GM23338 (cell line): ENCODE measurements around the gene MICAL2. TPM values are rescaled to one million over a fixed set of nuclear protein-coding genes. Genes with fewer than 3 reads are reported as not detected.

Source experiments
- ATAC-seq: fragments of 200-7000 bp; cut with Tn5 transposase; 3 replicates; pipeline ENCODE4 v1.9.1; 2020
- DNase-seq: peaks from one replicate; pipeline ENCODE4 v3.0.0-alpha.2; 2015; ENCODE audit warnings: low spot score
- H2AFZ ChIP-seq: fragments of 200-600 bp; sonication (generic); 2 replicates; pipeline ENCODE4 v1.8.0; 2016; ENCODE audit warnings: antibody characterized with exemption, mild to moderate bottlenecking, moderate library complexity
- H3F3A ChIP-seq: fragments of 200-600 bp; sonication (generic); replicated peaks from 2 replicates; pipeline ENCODE4 v1.8.0; 2017; ENCODE audit warnings: antibody characterized with exemption, mixed run types, low read depth
- H3K27ac ChIP-seq: fragments of 200-600 bp; sonication (generic); 2 replicates; pipeline ENCODE4 v1.6.1; 2016; ENCODE audit warnings: low read depth
- H3K27me3 ChIP-seq: fragments of 200-600 bp; sonication (generic); 2 replicates; pipeline ENCODE4 v1.8.0; 2016; ENCODE audit warnings: mild to moderate bottlenecking, mixed run types, moderate library complexity; ENCODE audit not compliant: insufficient read depth
- H3K36me3 ChIP-seq: fragments of 200-600 bp; sonication (generic); 2 replicates; pipeline ENCODE4 v1.8.0; 2016; ENCODE audit warnings: mild to moderate bottlenecking; ENCODE audit not compliant: insufficient read depth
- H3K4me1 ChIP-seq: fragments of 200-600 bp; sonication (generic); 2 replicates; pipeline ENCODE4 v1.8.0; 2016; ENCODE audit warnings: mild to moderate bottlenecking, moderate library complexity; ENCODE audit not compliant: insufficient read depth
- H3K4me2 ChIP-seq: fragments of 200-600 bp; sonication (generic); 2 replicates; pipeline ENCODE4 v1.7.1; 2017; ENCODE audit warnings: mixed run types
- H3K4me3 ChIP-seq: fragments of 200-600 bp; sonication (generic); 2 replicates; pipeline ENCODE4 v1.6.1; 2016; ENCODE audit warnings: mixed run types
- H3K79me2 ChIP-seq: fragments of 200-600 bp; sonication (generic); replicated peaks from 2 replicates; pipeline ENCODE4 v1.8.0; 2017; ENCODE audit warnings: mild to moderate bottlenecking; ENCODE audit not compliant: insufficient read depth
- H3K9me2 ChIP-seq: fragments of 200-600 bp; sonication (generic); 2 replicates; pipeline ENCODE4 v1.8.0; 2017; ENCODE audit not compliant: insufficient read depth
- H4K20me1 ChIP-seq: fragments of 200-600 bp; sonication (generic); replicated peaks from 2 replicates; pipeline ENCODE4 v1.8.0; 2017; ENCODE audit warnings: mild to moderate bottlenecking; ENCODE audit not compliant: insufficient read depth
- H3K27ac Mint-ChIP-seq: 2 replicates; pipeline ENCODE4 v1.8.0; 2020; ENCODE audit warnings: inconsistent platforms, mild to moderate bottlenecking, moderate library complexity, mixed read lengths
- H3K27me3 Mint-ChIP-seq: 3 replicates; pipeline ENCODE4 v1.8.0; 2022; ENCODE audit warnings: low read depth, mild to moderate bottlenecking, moderate library complexity, mixed read lengths, inconsistent platforms; ENCODE audit not compliant: insufficient read depth, poor library complexity
- H3K36me3 Mint-ChIP-seq: 3 replicates; pipeline ENCODE4 v1.8.0; 2021; ENCODE audit warnings: low read depth, mild to moderate bottlenecking, inconsistent platforms, moderate library complexity, mixed read lengths
- H3K4me1 Mint-ChIP-seq: 3 replicates; pipeline ENCODE4 v1.8.0; 2020; ENCODE audit warnings: mild to moderate bottlenecking, inconsistent platforms, mixed read lengths
- H3K4me3 Mint-ChIP-seq: 3 replicates; pipeline ENCODE4 v1.8.0; 2021; ENCODE audit warnings: moderate library complexity, mild to moderate bottlenecking, inconsistent platforms, mixed read lengths
- H3K9me3 Mint-ChIP-seq: 3 replicates; pipeline ENCODE4 v1.8.0; 2020; ENCODE audit warnings: moderate library complexity, mild to moderate bottlenecking, inconsistent platforms, mixed read lengths
- CREB1 ChIP-seq: fragments of 250-450 bp; sonication (Bioruptor Pico); IDR thresholded peaks from 2 replicates; pipeline ENCODE4 v1.5.0; 2020; ENCODE audit warnings: low read depth, mild to moderate bottlenecking, moderate library complexity
- CTCF ChIP-seq, 2 experiments: fragments of 200-600 bp in 1 of 2; sonication (generic) in 1 of 2; conservative IDR thresholded peaks; 2 replicates each; pipeline versions ENCODE4 v1.5.1 to v1.6.1; 2016 to 2017; ENCODE audit warnings: antibody characterized with exemption in 2 of 2, low read depth in 2 of 2, mild to moderate bottlenecking in 2 of 2, moderate library complexity in 1 of 2
- EZH2 ChIP-seq: fragments of 200-600 bp; sonication (generic); IDR thresholded peaks from one replicate; pipeline ENCODE4 v1.8.0; 2017; ENCODE audit warnings: antibody characterized with exemption, mild to moderate bottlenecking, low read depth; ENCODE audit not compliant: unreplicated experiment
- EZH2phosphoT487 ChIP-seq: fragments of 200-600 bp; sonication (generic); IDR thresholded peaks from one replicate; pipeline ENCODE4 v1.8.1; 2018; ENCODE audit warnings: antibody characterized with exemption; ENCODE audit not compliant: unreplicated experiment
- STAT1 ChIP-seq: IDR thresholded peaks from one replicate; pipeline ENCODE4 v1.6.1; 2016; ENCODE audit warnings: antibody characterized with exemption; ENCODE audit not compliant: unreplicated experiment
- ZNF462 ChIP-seq: fragments of 250-450 bp; sonication (Bioruptor Pico); IDR thresholded peaks from 2 replicates; pipeline ENCODE4 v1.5.0; 2020; ENCODE audit warnings: mild to moderate bottlenecking, moderate library complexity
- polyA plus RNA-seq: library from polyadenylated mRNA; unstranded; fragments of >200 nt; fragmentation: Nextera tagmentation; extraction: Ambion mirVana; gene quantifications from 2 replicates; pipeline ENCODE4 v1.2.1, GENCODE V29; 2016
- total RNA-seq: library from RNA; depleted of rRNA; stranded (reverse); fragments of >200 nt; shearing (Covaris generic); gene quantifications from 2 replicates; pipeline ENCODE4 v1.2.3, GENCODE V29; 2014
- TF ChIP-seq, protein P1 (sequence below): IDR thresholded peaks from one replicate; pipeline ENCODE4 v1.6.1; 2018; ENCODE audit warnings: antibody characterized with exemption; ENCODE audit not compliant: unreplicated experiment

MICAL2 gene
- total and polyA plus RNA-seq, 2 experiments from 2014 or later = 0.66 to 1.4 TPM

DNA sequence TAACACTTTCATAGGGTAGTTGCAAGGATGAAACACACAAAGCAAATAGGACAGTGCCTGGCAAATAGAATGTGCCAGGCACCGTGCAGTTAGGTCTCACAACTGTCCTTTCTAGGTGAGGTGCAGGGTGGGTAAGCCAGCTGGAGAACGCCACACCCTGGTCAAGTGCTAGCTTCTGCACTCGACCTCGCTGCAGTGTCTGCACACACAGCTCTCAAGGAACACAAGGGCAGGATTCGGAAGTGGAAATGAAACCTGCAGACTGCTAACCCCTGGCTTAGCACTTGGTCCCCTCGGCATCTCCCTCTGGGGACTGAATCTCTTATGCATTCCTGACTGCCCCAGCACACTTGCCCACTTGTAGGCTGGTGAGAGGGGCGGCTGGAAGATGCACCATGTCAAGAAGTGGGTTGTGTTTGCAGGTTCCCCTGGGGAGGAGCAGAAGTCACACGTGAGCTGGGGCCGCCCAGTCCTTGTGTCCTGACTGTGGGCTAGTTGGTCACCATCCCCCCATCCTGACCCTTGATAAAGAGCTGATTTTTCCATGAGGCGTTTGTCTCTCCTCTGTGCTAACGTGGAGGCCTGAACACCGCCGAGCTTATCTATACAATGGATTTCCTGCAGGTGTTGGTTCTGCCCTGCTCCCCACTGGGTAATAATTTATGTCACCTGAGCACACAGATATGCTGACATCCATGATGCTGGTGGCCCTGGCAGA is 89.0 kb downstream of the MICAL2 start:
- no peak overlapping the region for H3K4me2 ChIP-seq
- H3K27ac ChIP-seq = no peak overlapping the region
- ATAC-seq (no peak), DNase-seq (no peak)
- no peak for TF ChIP-seq EZH2
- TF ChIP-seq EZH2phosphoT487 = no peak
- TF ChIP-seq CTCF (conservative IDR thresholded peaks at IDR 0.05; ENCODE audit: low read depth in 2 of 2) = no peak
- TF ChIP-seq, protein P1, sequence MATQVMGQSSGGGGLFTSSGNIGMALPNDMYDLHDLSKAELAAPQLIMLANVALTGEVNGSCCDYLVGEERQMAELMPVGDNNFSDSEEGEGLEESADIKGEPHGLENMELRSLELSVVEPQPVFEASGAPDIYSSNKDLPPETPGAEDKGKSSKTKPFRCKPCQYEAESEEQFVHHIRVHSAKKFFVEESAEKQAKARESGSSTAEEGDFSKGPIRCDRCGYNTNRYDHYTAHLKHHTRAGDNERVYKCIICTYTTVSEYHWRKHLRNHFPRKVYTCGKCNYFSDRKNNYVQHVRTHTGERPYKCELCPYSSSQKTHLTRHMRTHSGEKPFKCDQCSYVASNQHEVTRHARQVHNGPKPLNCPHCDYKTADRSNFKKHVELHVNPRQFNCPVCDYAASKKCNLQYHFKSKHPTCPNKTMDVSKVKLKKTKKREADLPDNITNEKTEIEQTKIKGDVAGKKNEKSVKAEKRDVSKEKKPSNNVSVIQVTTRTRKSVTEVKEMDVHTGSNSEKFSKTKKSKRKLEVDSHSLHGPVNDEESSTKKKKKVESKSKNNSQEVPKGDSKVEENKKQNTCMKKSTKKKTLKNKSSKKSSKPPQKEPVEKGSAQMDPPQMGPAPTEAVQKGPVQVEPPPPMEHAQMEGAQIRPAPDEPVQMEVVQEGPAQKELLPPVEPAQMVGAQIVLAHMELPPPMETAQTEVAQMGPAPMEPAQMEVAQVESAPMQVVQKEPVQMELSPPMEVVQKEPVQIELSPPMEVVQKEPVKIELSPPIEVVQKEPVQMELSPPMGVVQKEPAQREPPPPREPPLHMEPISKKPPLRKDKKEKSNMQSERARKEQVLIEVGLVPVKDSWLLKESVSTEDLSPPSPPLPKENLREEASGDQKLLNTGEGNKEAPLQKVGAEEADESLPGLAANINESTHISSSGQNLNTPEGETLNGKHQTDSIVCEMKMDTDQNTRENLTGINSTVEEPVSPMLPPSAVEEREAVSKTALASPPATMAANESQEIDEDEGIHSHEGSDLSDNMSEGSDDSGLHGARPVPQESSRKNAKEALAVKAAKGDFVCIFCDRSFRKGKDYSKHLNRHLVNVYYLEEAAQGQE = no peak
- no peak overlapping the region for H2AFZ ChIP-seq
- H3K27me3 ChIP-seq = no peaks in the 10 kb centered on the region
- Mint-ChIP-seq H3K27ac (no peak overlapping the region), H3K27me3 (peaks cover 4% of the 10 kb centered on the region), H3K36me3 (no peaks in the 10 kb centered on the region), H3K4me3 (no peak overlapping the region), H3K9me3 (no peaks in the 10 kb centered on the region), H3K4me1 (no peaks in the 10 kb centered on the region)
- no peaks in the 10 kb centered on the region for H4K20me1 ChIP-seq
- H3F3A ChIP-seq = no peaks in the 10 kb centered on the region
- no peak overlapping the region for H3K4me3 ChIP-seq
- H3K9me2 ChIP-seq = no peaks in the 10 kb centered on the region
- H3K4me1 ChIP-seq = no peaks in the 10 kb centered on the region
- no peaks in the 10 kb centered on the region for H3K36me3 ChIP-seq
- H3K79me2 ChIP-seq = no peaks in the 10 kb centered on the region

DNA sequence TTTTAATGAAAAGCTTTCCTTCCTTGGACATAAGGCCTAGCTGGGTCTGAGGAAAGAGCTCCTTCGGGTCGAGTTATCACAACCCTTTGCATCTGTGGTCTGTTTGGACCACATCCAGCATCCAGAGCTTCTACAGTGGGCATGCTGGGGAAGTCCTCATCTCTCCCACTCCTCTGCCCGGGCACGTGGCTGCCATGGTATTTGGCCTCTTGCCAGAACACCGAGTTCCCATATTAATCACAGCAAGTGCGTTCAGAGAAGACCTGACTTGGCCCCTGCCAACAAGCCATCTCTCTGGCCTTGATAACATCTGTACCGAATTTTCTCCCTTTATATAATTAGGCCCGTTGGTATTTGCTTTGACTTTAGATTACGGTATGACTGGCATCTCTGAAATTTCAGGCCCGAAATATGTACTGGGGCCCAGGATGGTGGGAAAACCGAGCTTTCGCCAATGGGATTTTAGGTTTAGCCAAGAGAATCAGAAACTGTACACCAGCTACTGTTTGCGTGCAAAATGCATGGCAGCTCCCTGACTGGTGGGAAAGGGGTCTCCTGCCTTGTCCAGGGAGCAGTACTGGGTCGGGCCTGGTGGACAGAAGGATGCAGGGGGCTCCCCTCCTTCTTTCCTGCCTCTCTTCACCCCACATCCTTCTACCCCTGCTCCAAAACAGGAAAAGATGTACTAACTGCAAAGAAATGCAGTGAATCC is 90.0 kb downstream of the MICAL2 start:
- no peaks in the 10 kb centered on the region for H3K79me2 ChIP-seq
- H2AFZ ChIP-seq = no peak overlapping the region
- TF ChIP-seq ZNF462 (CRISPR knock-in tag) (no peak), STAT1 (no peak), EZH2phosphoT487 (no peak), CREB1 (CRISPR knock-in tag) (no peak)

More for the DNA sequence above, 90.0 kb downstream of the MICAL2 start:
- Mint-ChIP-seq H3K27me3 (peaks cover 4% of the 10 kb centered on the region), H3K9me3 (no peaks in the 10 kb centered on the region), H3K4me1 (no peaks in the 10 kb centered on the region), H3K36me3 (no peaks in the 10 kb centered on the region), H3K4me3 (no peak overlapping the region), H3K27ac (no peak overlapping the region)
- Histone ChIP-seq H3K27ac (no peak overlapping the region), H3K4me3 (no peak overlapping the region), H3K4me1 (no peaks in the 10 kb centered on the region), H3K27me3 (no peaks in the 10 kb centered on the region), H3K36me3 (no peaks in the 10 kb centered on the region), H3K4me2 (no peak overlapping the region), H3F3A (no peaks in the 10 kb centered on the region), H4K20me1 (no peaks in the 10 kb centered on the region), H3K9me2 (no peaks in the 10 kb centered on the region)
- DNase-seq (no peak), ATAC-seq (no peak)
